ENCODE data around the gene MBP. TPM values are rescaled to one million over a fixed set of nuclear protein-coding genes. Genes with fewer than 3 reads are reported as not detected.

Gene MBP
- total RNA-seq, 2 experiments from 2014 or later: 75.4 to 79.2 TPM

- Mint-ChIP-seq H3K27ac (peak overlapping the region; percentile 82), H3K36me3 (ENCODE audit: low read depth) (peaks cover 8% of the 10 kb centered on the region), H3K27me3 (no peaks in the 10 kb centered on the region), H3K4me3 (no peak overlapping the region), H3K4me1 (ENCODE audit: low read depth) (peaks cover 39% of the 10 kb centered on the region), H3K9me3 (no peaks in the 10 kb centered on the region)
- TF ChIP-seq CTCF (IDR thresholded peaks at IDR 0.05): no peak
- H3K27me3 ChIP-seq (ENCODE audit: control insufficient read depth in 1 of 2, insufficient read depth in 2 of 2, low read length in 2 of 2): no peaks in the 10 kb centered on the region
- DNase-seq (no peak), ATAC-seq (ENCODE audit: poor library complexity) (no peak)
- intact Hi-C loops (cut with DNase I, micrococcal nuclease): no loop called here
- ChIA-PET CTCF (no interaction called here), POLR2A (no interaction called here)
- H3K27ac ChIP-seq (ENCODE audit: low read depth in 1 of 2, low read length in 2 of 2): no peak overlapping the region
- H3K4me3 ChIP-seq (ENCODE audit: low read length): no peak overlapping the region
- no peaks in the 10 kb centered on the region for H3K9me3 ChIP-seq (ENCODE audit: control insufficient read depth in 1 of 2, insufficient read depth in 1 of 2, low read length in 2 of 2)
- H3K4me1 ChIP-seq (ENCODE audit: insufficient read depth, low read length): peaks cover 36% of the 10 kb centered on the region
- no peaks in the 10 kb centered on the region for H3K36me3 ChIP-seq (ENCODE audit: insufficient read depth, low read length)
These were observed 3.6 kb upstream of the MBP start for GRCh38 chr18:77136076-77136718.

GRCh38 chr18:77135339-77136075 is 2.9 kb upstream of the MBP start:
- Histone ChIP-seq H3K4me1 (ENCODE audit: insufficient read depth, low read length) (peaks cover 31% of the 10 kb centered on the region), H3K4me3 (ENCODE audit: low read length) (no peak overlapping the region), H3K27ac (ENCODE audit: low read depth in 1 of 2, low read length in 2 of 2) (no peak overlapping the region), H3K9me3 (ENCODE audit: control insufficient read depth in 1 of 2, insufficient read depth in 1 of 2, low read length in 2 of 2) (no peaks in the 10 kb centered on the region), H3K27me3 (ENCODE audit: control insufficient read depth in 1 of 2, insufficient read depth in 2 of 2, low read length in 2 of 2) (no peaks in the 10 kb centered on the region), H3K36me3 (ENCODE audit: insufficient read depth, low read length) (no peaks in the 10 kb centered on the region)
- TF ChIP-seq CTCF (IDR thresholded peaks at IDR 0.05): no peak
- peak overlapping the region; percentile 82 for H3K27ac Mint-ChIP-seq
- no peak for ATAC-seq (ENCODE audit: poor library complexity)
- H3K4me3 Mint-ChIP-seq: peak overlapping the region; percentile 7
- no peaks in the 10 kb centered on the region for H3K27me3 Mint-ChIP-seq
- peaks cover 38% of the 10 kb centered on the region for H3K4me1 Mint-ChIP-seq (ENCODE audit: low read depth)
- CTCF ChIA-PET: interaction anchor here (2.2 kb wide), 1 partner anchor 73 kb away, joined by 6 read pairs; no protein-coding TSS in a partner anchor
- intact Hi-C loops (cut with DNase I, micrococcal nuclease): no loop called here
- no peaks in the 10 kb centered on the region for H3K9me3 Mint-ChIP-seq
- peaks cover 15% of the 10 kb centered on the region for H3K36me3 Mint-ChIP-seq (ENCODE audit: low read depth)
- DNase-seq: no peak
- POLR2A ChIA-PET: no interaction called here

GRCh38 chr18:77134611-77135010 is 2.0 kb upstream of the MBP start:
- no peak overlapping the region for H3K27ac ChIP-seq (ENCODE audit: low read depth in 1 of 2, low read length in 2 of 2)

More at GRCh38 chr18:77134611-77135010, 2.0 kb upstream of the MBP start:
- CTCF ChIA-PET: interaction anchor here (2.2 kb wide), 1 partner anchor 72 kb away, joined by 6 read pairs; no protein-coding TSS in a partner anchor
- no peak for DNase-seq
- Mint-ChIP-seq H3K36me3 (ENCODE audit: low read depth) (peaks cover 22% of the 10 kb centered on the region), H3K9me3 (no peaks in the 10 kb centered on the region), H3K27me3 (no peaks in the 10 kb centered on the region), H3K4me3 (peak overlapping the region; percentile 96), H3K4me1 (ENCODE audit: low read depth) (peaks cover 38% of the 10 kb centered on the region), H3K27ac (peak overlapping the region; percentile 82)
- no peak for TF ChIP-seq CTCF (IDR thresholded peaks at IDR 0.05)
- no peaks in the 10 kb centered on the region for H3K9me3 ChIP-seq (ENCODE audit: control insufficient read depth in 1 of 2, insufficient read depth in 1 of 2, low read length in 2 of 2)
- intact Hi-C loops (cut with DNase I, micrococcal nuclease): loop anchor here (5.0 kb wide), 4 partner anchors 67 to 312 kb away; partner anchors contain the start of gene ZNF236 (in 1 of the 2)
- peaks cover 31% of the 10 kb centered on the region for H3K4me1 ChIP-seq (ENCODE audit: insufficient read depth, low read length)
- H3K4me3 ChIP-seq (ENCODE audit: low read length): no peak overlapping the region
- POLR2A ChIA-PET: interaction anchor here (1.5 to 4.3 kb wide), 2 partner anchors 27 to 30 kb away, joined by 6 to 30 read pairs; no protein-coding TSS in a partner anchor
- no peaks in the 10 kb centered on the region for H3K27me3 ChIP-seq (ENCODE audit: control insufficient read depth in 1 of 2, insufficient read depth in 2 of 2, low read length in 2 of 2)
- ATAC-seq (ENCODE audit: poor library complexity): no peak
- H3K36me3 ChIP-seq (ENCODE audit: insufficient read depth, low read length): peaks cover 7% of the 10 kb centered on the region
